Stimulated activated CD4-positive, alpha-beta T cell treated with anti-CD3 and anti-CD28 coated beads, Interleukin-12 subunit alpha, Interleukin-12 subunit beta, amount 100 ng/mL, for 24 hours (primary cell): ENCODE measurements around the gene ECM1.
A peak's percentile ranks its signal among the peaks of the same experiment; 100 is the strongest.

Experiments
- DNase-seq, 2 experiments: peaks; one replicate each; pipeline ENCODE4 v3.0.0-alpha.2; 2020; ENCODE audit warnings: low read depth in 2 of 2

Gene ECM1

GRCh38 chr1:150507912-150508864 lies at the start of gene ECM1:
Gene ECM1, plus strand, starts transcription at chr1:150508109. Its CDS starts 101 bp downstream, at chr1:150508210.
- DNase-seq: no peak

DNA sequence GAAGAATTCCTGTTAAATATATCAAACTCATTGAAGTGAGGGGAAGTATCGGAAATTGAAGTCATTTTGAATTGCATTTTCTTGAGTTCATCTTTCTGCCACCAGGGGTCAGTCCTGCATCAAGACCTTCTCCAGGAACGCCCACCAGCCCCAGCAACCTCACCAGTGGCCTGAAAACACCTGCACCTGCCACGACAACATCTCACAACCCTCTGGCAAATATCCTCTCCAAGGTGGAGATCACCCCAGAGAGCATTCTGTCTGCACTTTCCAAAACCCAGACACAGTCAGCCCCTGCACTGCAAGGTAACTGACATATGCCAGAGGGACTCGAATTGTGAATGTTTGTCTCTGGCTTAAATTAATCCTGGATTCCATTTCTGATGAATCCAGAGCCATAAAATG lies 43.5 kb upstream of the ECM1 start:
- DNase-seq: peak; percentile 35 to 57

GRCh38 chr1:150466964-150467363 lies 40.9 kb upstream of the ECM1 start:
- DNase-seq: no peak

GRCh38 chr1:150469291-150469690 lies 38.6 kb upstream of the ECM1 start:
- DNase-seq: no peak

DNA sequence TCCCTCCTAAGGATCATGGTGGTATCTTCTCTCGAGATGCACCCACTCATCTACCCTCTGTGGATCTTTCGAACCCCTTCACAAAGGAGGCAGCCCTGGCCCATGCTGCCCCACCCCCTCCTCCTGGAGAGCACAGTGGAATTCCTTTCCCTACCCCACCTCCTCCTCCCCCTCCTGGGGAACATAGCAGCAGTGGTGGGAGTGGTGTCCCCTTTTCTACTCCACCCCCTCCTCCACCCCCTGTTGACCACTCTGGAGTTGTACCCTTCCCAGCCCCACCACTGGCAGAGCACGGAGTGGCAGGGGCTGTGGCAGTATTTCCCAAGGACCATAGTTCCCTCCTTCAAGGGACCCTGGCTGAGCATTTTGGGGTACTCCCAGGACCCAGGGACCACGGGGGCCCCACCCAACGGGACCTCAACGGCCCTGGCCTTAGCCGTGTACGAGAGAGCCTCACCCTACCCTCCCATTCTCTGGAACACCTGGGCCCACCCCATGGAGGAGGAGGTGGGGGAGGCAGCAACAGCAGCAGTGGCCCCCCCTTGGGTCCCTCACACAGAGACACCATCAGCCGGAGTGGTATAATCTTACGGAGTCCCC lies 35.2 kb upstream of the ECM1 start:
- DNase-seq: no peak

DNA sequence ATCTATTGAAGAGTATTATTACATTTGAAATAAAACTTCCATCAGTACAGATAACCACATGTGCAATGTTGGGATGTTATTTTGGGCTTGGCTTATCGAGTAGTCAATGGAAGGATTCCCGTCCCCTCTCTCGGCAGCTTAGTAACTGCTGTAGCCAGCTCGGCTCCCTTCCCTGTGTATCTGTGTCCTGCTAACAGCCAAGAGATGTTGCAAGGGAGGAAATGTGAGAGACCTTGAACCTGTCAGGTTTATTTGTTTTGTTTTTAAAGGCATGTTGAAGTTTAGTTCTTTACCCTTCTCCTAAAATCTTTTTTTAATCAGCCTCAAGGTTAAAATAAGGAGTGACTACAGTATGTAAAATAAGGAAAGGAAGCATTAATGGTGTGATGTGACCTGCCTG lies 34.2 kb upstream of the ECM1 start:
- no peak for DNase-seq

DNA sequence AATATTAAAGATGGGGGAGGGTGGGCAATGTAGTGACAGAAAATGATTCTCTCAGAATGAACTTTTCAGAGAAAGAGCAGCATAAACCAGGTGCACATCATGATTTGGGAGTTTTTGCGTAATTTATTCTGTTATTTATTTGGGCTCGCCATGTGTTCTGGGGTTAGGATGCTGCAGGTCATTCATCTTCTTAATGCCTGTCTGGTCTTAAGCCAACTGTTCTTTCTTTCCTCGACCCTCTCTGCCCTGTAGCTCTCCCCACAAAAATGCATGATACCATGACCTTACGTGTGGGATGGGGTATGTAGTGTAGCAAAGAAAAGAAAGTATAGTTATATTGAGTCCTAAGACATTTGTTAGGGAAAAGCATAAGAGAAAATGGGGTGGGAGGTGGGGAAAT lies 33.0 kb upstream of the ECM1 start:
- DNase-seq: no peak

GRCh38 chr1:150476754-150477153 lies 31.2 kb upstream of the ECM1 start:
- DNase-seq: no peak

- no peak for DNase-seq
Measured at GRCh38 chr1:150477320-150477719, 30.6 kb upstream of the ECM1 start.

DNA sequence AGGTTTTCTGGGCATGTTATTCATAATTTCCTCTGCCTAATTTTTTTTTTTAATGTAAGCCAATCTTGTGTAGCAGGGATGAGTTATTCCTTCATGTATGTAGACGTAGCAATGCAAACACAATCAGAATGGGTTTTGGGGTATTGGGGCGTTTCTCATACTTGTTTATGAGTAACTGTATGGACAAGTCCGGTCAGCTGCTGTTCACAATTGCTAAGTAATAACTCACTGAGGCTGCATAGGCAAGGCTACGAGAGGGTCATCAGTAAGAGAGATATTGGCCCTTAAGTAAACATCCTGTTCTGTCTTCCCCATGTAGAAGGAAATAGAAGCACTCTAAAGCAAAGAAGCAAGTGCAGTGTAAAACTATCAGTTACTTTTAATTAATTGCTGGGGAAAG lies 30.2 kb upstream of the ECM1 start:
- no peak for DNase-seq

DNA sequence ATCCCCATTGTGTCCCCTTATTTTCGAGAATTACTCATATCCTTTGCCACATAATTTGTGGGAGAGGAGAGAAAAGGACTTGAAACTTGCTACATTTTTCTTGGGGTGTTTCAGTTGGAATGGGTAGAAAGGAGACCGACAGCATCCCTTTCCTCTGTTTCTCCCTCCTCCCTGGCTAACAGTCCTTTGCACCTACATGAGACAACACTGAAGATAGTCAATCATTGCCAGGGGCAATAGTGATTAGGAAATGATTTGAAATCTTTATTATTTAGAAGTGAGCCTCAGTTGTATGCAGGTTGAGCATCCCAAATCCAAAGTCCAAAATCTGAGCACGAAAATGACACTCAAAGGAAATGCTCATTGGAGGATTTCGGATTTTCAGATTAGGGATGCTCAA lies 28.5 kb upstream of the ECM1 start:
- no peak for DNase-seq

DNA sequence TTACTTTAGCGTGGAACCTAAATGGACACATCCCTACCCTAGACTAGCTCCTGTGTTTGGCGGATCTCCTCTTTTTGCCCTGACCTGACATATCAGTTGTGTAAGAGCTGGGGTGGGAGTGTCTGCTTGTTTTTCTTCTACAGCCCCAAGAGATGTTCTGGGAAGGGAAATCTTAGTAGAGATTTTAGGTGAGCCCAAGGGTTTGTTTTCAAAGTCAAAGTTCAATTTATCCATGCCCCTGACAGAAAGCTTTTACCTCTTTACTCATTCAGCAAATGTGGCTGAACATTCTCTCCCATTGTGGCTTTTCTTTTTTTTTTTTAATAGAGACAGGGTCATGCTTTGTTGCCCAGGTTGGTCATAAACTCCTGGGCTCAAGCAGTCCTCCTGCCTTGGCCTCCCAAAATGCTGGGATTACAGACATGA lies 28.0 kb upstream of the ECM1 start:
- no peak for DNase-seq

GRCh38 chr1:150484431-150484830 lies 23.5 kb upstream of the ECM1 start:
- DNase-seq: no peak

DNA sequence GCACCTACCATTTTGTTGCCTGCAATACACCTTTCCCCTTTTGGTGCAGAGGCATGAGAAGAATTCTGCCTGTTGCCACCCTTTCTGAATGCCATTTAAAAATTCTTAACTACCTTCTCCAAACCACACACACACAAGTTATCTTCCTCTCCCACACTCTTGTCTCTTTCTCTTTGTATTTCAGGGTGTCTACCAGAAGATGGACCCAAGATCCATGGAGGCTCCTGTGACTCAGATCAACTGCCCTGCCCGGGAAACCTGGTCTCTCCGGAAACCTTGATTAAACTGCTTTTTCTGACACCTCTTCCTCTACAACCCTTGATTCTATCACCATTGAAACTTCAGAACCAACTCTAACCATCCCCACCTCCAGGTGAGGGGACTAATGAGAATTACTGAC lies 23.0 kb upstream of the ECM1 start:
- DNase-seq: no peak

DNA sequence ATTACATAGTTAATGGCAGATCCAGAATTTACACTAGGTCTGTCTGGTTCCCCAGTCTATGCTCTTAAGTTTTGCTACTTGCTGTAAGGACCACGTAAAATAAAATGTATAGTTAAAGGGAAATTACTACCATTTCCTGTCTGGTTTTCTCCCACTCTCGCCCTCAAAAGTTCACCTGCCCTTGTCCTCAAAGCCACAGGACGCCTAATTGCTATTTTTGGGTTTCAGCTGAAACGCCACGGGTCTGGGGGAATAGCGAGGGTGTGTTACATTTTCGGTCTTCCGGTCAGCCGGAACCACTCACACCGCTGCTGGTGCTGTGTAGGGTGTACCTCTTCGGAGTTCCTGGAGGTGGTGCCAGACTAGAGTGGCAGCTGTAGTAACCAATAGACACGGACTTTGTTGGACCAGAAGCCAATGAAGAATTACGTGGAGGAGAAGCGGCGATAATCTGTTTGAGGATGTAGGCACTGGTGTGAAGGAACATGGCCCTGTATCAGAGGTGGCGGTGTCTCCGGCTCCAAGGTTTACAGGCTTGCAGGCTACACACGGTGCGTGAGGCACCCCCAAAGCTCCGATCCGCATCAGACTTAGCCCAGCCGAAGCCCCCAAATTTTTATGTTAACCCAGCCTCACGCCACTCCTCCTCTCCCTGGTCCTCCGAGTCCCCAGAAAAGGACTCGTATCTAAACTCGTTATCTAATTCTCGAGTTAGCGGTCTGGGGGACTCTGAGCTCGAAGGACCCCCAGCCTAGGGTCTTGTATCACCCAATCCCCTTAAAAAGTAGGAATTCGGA lies 20.7 kb upstream of the ECM1 start, which contains the start of gene TARS2:
Gene TARS2 (plus strand): TSS at position 454 of the 797 bp plus-strand sequence. CDS start 32 bp downstream, at position 486.
- DNase-seq: peak; percentile 86 to 94

DNA sequence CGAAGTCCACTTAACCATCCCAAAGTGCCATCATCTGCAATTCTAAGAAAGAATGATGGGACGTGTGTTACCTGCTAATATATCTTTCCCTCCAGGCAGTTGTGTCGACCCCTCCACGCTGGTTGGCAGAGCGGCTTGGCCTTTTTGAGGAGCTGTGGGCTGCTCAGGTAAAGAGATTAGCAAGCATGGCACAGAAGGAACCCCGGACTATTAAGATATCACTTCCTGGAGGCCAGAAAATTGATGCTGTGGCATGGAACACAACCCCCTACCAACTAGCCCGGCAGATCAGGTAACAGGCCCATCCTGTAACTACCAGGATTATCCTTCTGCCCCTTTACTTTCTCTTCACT lies 20.2 kb upstream of the ECM1 start:
- DNase-seq: no peak

DNA sequence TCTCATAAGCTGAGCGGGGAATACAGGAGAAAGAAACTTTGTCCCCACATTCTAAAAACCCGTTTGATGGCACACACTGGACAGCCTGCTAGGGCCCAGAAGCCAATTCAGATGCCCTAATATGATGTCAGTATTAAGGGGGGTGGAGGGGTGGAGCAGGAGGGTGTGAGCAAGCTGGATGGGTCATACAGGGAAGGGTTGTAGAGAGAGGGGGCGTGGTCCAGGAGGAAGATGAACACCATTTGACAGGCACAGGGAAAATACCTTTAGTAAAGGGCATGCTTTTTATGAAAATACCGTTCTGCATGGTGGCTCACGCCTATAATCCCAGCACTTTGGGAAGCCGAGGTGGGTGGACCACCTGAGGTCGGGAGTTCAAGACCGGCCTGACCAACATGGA lies 14.7 kb upstream of the ECM1 start:
- DNase-seq: no peak

GRCh38 chr1:150498342-150498741 lies 9.6 kb upstream of the ECM1 start:
- no peak for DNase-seq

DNA sequence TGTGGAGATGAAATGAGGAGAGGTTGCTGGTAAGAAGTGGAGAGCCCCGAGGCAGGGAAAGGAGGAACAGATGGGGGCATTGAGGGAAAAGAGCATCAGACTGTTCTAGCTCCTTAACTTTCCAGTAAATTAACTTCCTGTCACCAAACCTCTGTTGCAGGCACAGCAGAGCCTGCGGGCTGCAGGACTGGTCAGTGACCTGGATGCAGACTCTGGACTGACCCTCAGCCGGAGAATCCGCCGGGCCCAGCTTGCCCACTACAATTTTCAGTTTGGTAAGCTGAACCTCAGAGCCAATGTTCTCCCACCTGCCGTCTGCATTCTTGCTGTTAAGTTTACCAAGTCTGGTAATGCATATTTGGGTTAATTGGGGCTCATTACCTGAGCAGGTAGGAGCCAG lies 2.5 kb upstream of the ECM1 start:
- no peak for DNase-seq

GRCh38 chr1:150508982-150509381 lies 1.1 kb downstream of the ECM1 start:
- DNase-seq: no peak

- no peak for DNase-seq
Measured at GRCh38 chr1:150511551-150511950, 3.6 kb downstream of the ECM1 start.

- no peak for DNase-seq
Measured at GRCh38 chr1:150511985-150512660, 4.2 kb downstream of the ECM1 start.
